Skeletal muscle tissue (tissue), 4 donors: Measurements from ENCODE around the gene FAM216A. TPM values are rescaled to one million over a fixed set of nuclear protein-coding genes. Genes with fewer than 3 reads are reported as not detected.
"Not testable (repeated sequence)": the region's sequence is repeated elsewhere in the genome, so short reads cannot be mapped to it uniquely, and the experiment has no call there.

ENCODE experiments used
- H3K27ac ChIP-seq: one replicate; pipeline ENCODE4 v1.7.0; 2013; ENCODE audit warnings: mild to moderate bottlenecking, low read depth, low read length, inconsistent platforms
- H3K27me3 ChIP-seq, 3 donors: one replicate each; pipeline ENCODE4 v1.7.0; 2013; ENCODE audit warnings: low read length in 3 of 3; ENCODE audit not compliant: control insufficient read depth in 3 of 3, insufficient read depth in 3 of 3
- H3K36me3 ChIP-seq, 3 donors: one replicate each; pipeline ENCODE4 v1.7.0; 2013; ENCODE audit warnings: low read length in 3 of 3; ENCODE audit not compliant: control insufficient read depth in 3 of 3, insufficient read depth in 3 of 3
- H3K4me1 ChIP-seq, 3 donors: one replicate each; pipeline ENCODE4 v1.7.0; 2013; ENCODE audit warnings: low read length in 3 of 3, mild to moderate bottlenecking in 3 of 3; ENCODE audit not compliant: control insufficient read depth in 3 of 3, insufficient read depth in 3 of 3
- H3K4me3 ChIP-seq, 3 donors: one replicate each; pipeline ENCODE4 v1.7.0; 2013; ENCODE audit warnings: low read length in 3 of 3
- H3K9ac ChIP-seq, 3 donors: one replicate each; pipeline ENCODE4 v1.7.0; 2013; ENCODE audit warnings: low read length in 3 of 3, mild to moderate bottlenecking in 3 of 3, moderate library complexity in 2 of 3, low read depth in 1 of 3
- H3K9me3 ChIP-seq, 3 donors: one replicate each; pipeline ENCODE4 v1.7.0; 2013; ENCODE audit warnings: low read length in 3 of 3; ENCODE audit not compliant: control insufficient read depth in 3 of 3
- total RNA-seq: library from RNA; depleted of rRNA; stranded (reverse); fragments of >200 nt; gene quantifications from one replicate; pipeline ENCODE4 v1.2.3, GENCODE V29; 2014
- donor health status: Osteomylitis.

The FAM216A gene
- 11.0 TPM for total RNA-seq

- H3K4me3 ChIP-seq, result peak within 1 kb of the TSS; percentile 97 to 100 (median 98)
- H3K9ac ChIP-seq, result peak within 1 kb of the TSS; percentile 92 to 97 (median 97)
- peak within 1 kb of the TSS; percentile 83 for H3K27ac ChIP-seq
- no peaks in the 10 kb centered on the region for H3K27me3 ChIP-seq
- no peaks in the 10 kb centered on the region for H3K9me3 ChIP-seq
- peaks cover 7 to 14% (median 12%) of the 10 kb centered on the region in 3 donors for H3K36me3 ChIP-seq
- peaks cover 20 to 24% (median 23%) of the 10 kb centered on the region in 3 donors for H3K4me1 ChIP-seq
Measured at GRCh38 chr12:110468214-110469048, at the start of gene FAM216A, which contains the start of gene GPN3. Gene FAM216A (plus strand): TSS chr12:110468845. CDS start chr12:110468876, 31 bp downstream. Gene GPN3 (minus strand): TSS chr12:110468257. CDS start chr12:110468203, 54 bp downstream.

GRCh38 chr12:110420644-110421043 is 48.0 kb upstream of the FAM216A start:
- not testable (repeated sequence) for H3K4me1 ChIP-seq, H3K9me3 ChIP-seq, H3K9ac ChIP-seq, H3K36me3 ChIP-seq, H3K4me3 ChIP-seq, H3K27ac ChIP-seq, H3K27me3 ChIP-seq

- no peaks in the 10 kb centered on the region for H3K27me3 ChIP-seq
- no peaks in the 10 kb centered on the region for H3K9me3 ChIP-seq
- no peaks in the 10 kb centered on the region for H3K4me1 ChIP-seq
- no peaks in the 10 kb centered on the region for H3K36me3 ChIP-seq
- H3K27ac ChIP-seq, result no peak overlapping the region
- H3K4me3 ChIP-seq, result no peak overlapping the region
- H3K9ac ChIP-seq, result no peak overlapping the region
Measured at GRCh38 chr12:110421159-110421661, 47.4 kb upstream of the FAM216A start.

GRCh38 chr12:110421701-110422100 is 46.9 kb upstream of the FAM216A start:
- Histone ChIP-seq H3K4me1 (no peaks in the 10 kb centered on the region), H3K9ac (no peak overlapping the region), H3K27ac (no peak overlapping the region), H3K9me3 (no peaks in the 10 kb centered on the region), H3K27me3 (no peaks in the 10 kb centered on the region), H3K36me3 (no peaks in the 10 kb centered on the region), H3K4me3 (no peak overlapping the region)

- Histone ChIP-seq H3K27me3 (no peaks in the 10 kb centered on the region), H3K36me3 (no peaks in the 10 kb centered on the region), H3K27ac (no peak overlapping the region), H3K4me1 (no peaks in the 10 kb centered on the region), H3K9ac (no peak overlapping the region), H3K4me3 (no peak overlapping the region), H3K9me3 (no peaks in the 10 kb centered on the region)
Measured at GRCh38 chr12:110424237-110424636, 44.4 kb upstream of the FAM216A start.

- Histone ChIP-seq H3K27ac (no peak overlapping the region), H3K4me3 (no peak overlapping the region), H3K27me3 (no peaks in the 10 kb centered on the region), H3K9me3 (no peaks in the 10 kb centered on the region), H3K4me1 (peaks cover 0 to 3% (median 0%) of the 10 kb centered on the region in 3 donors), H3K36me3 (no peaks in the 10 kb centered on the region), H3K9ac (no peak overlapping the region)
Measured at GRCh38 chr12:110426406-110426805, 42.2 kb upstream of the FAM216A start.

GRCh38 chr12:110429676-110430075 is 39.0 kb upstream of the FAM216A start:
- H3K9ac ChIP-seq, H3K9me3 ChIP-seq, H3K4me1 ChIP-seq, H3K27ac ChIP-seq, H3K36me3 ChIP-seq, H3K27me3 ChIP-seq, H3K4me3 ChIP-seq: not testable (repeated sequence)

GRCh38 chr12:110431957-110432587 is 36.6 kb upstream of the FAM216A start:
- H3K9me3 ChIP-seq, result no peaks in the 10 kb centered on the region
- H3K27ac ChIP-seq, result no peak overlapping the region
- peaks cover 0 to 3% (median 0%) of the 10 kb centered on the region in 3 donors for H3K4me1 ChIP-seq
- no peak overlapping the region for H3K9ac ChIP-seq
- no peak overlapping the region for H3K4me3 ChIP-seq
- H3K27me3 ChIP-seq, result no peaks in the 10 kb centered on the region
- H3K36me3 ChIP-seq, result peaks cover 7 to 11% (median 10%) of the 10 kb centered on the region in 3 donors

GRCh38 chr12:110436231-110436630 is 32.4 kb upstream of the FAM216A start:
- H3K4me1 ChIP-seq, result no peaks in the 10 kb centered on the region
- no peak overlapping the region for H3K4me3 ChIP-seq
- peaks cover 14 to 22% (median 22%) of the 10 kb centered on the region in 3 donors for H3K36me3 ChIP-seq
- H3K9me3 ChIP-seq, result no peaks in the 10 kb centered on the region
- H3K27ac ChIP-seq, result no peak overlapping the region
- no peaks in the 10 kb centered on the region for H3K27me3 ChIP-seq
- H3K9ac ChIP-seq, result no peak overlapping the region

- Histone ChIP-seq H3K4me1 (peaks cover 3 to 12% (median 7%) of the 10 kb centered on the region in 3 donors), H3K27me3 (no peaks in the 10 kb centered on the region), H3K4me3 (no peak overlapping the region), H3K27ac (no peak overlapping the region), H3K9ac (no peak overlapping the region), H3K9me3 (no peaks in the 10 kb centered on the region), H3K36me3 (peaks cover 12 to 30% (median 26%) of the 10 kb centered on the region in 3 donors)
Measured at GRCh38 chr12:110444455-110444854, 24.2 kb upstream of the FAM216A start.
